Hematopoietic multipotent progenitor cell treated with erythropoietin and hydrocortisone succinate and interleukin-3 and kit ligand, for 17 days (in vitro differentiated cells): ENCODE data around the gene ZNF579.

Experiments
- DNase-seq: peaks from one replicate; pipeline ENCODE4 v3.0.0-alpha.2; 2015; ENCODE audit warnings: low spot score

The ZNF579 gene

GRCh38 chr19:55580628-55581144 lies at the start of gene ZNF579:
TSS of gene ZNF579 (minus strand) at chr19:55580848. CDS start at chr19:55579639, 1,209 bp downstream.
- no peak for DNase-seq

GRCh38 chr19:55626350-55626749 lies 45.7 kb upstream of the ZNF579 start:
- no peak for DNase-seq

- DNase-seq: no peak
These were observed 44.3 kb upstream of the ZNF579 start for GRCh38 chr19:55625004-55625326.

- DNase-seq: peak; percentile 97
These were observed 43.7 kb upstream of the ZNF579 start, which contains the start of gene ZNF784 for GRCh38 chr19:55624109-55625003. TSS of gene ZNF784 (minus strand) at chr19:55624566. CDS start at chr19:55624561, 5 bp downstream.

- DNase-seq: no peak
These were observed 42.9 kb upstream of the ZNF579 start for GRCh38 chr19:55623561-55623960.

GRCh38 chr19:55623130-55623529 lies 42.5 kb upstream of the ZNF579 start:
- no peak for DNase-seq

GRCh38 chr19:55622242-55622969 lies 41.8 kb upstream of the ZNF579 start:
- no peak for DNase-seq

GRCh38 chr19:55621673-55622231 lies 41.1 kb upstream of the ZNF579 start:
- no peak for DNase-seq

- no peak for DNase-seq
These were observed 40.6 kb upstream of the ZNF579 start for GRCh38 chr19:55621205-55621672.

- no peak for DNase-seq
These were observed 40.0 kb upstream of the ZNF579 start for GRCh38 chr19:55620410-55621204.

- no peak for DNase-seq
These were observed 38.6 kb upstream of the ZNF579 start for GRCh38 chr19:55619286-55619685.

GRCh38 chr19:55618426-55618825 lies 37.8 kb upstream of the ZNF579 start:
- DNase-seq: no peak

GRCh38 chr19:55617426-55617825 lies 36.8 kb upstream of the ZNF579 start:
- no peak for DNase-seq

- DNase-seq: no peak
These were observed 35.8 kb upstream of the ZNF579 start for GRCh38 chr19:55616395-55616875.

- DNase-seq: no peak
These were observed 35.1 kb upstream of the ZNF579 start for GRCh38 chr19:55615543-55616394.

GRCh38 chr19:55614711-55615542 lies 34.3 kb upstream of the ZNF579 start:
- no peak for DNase-seq

- no peak for DNase-seq
These were observed 33.5 kb upstream of the ZNF579 start for GRCh38 chr19:55613930-55614710.

GRCh38 chr19:55613396-55613795 lies 32.7 kb upstream of the ZNF579 start:
- DNase-seq: no peak
